GM12878 (cell line): ENCODE results near the gene DGKQ. TPM values are rescaled to one million over a fixed set of nuclear protein-coding genes. Genes with fewer than 3 reads are reported as not detected.
A peak's percentile ranks its signal among the peaks of the same experiment; 100 is the strongest.

Source experiments
- ATAC-seq: fragments of 200-7000 bp; cut with Tn5 transposase; 3 replicates; pipeline ENCODE4 v1.9.1; 2020; ENCODE audit warnings: mild to moderate bottlenecking, moderate library complexity
- BruUV-seq: library from RNA; stranded (reverse); fragments of 400-500 nt; replicated peaks from 2 replicates; lab custom pipeline; 2021; lab: Mats Ljungman, UMichigan
- CTCF ChIA-PET: fragments of 300-600 bp; sonication (Branson Sonifier 250); formaldehyde crosslinking; extraction: SDS; loops from one replicate; lab custom pipeline; 2021; ENCODE audit warnings: inconsistent platforms; lab: Yijun Ruan, JAX
- POLR2A ChIA-PET: fragments of 350-600 bp; formaldehyde crosslinking; extraction: SDS; loops from one replicate; lab custom pipeline; 2021; ENCODE audit warnings: inconsistent platforms; lab: Charles Lee
- RAD21 ChIA-PET: fragments of 300-600 bp; sonication (Branson Sonifier 250); formaldehyde crosslinking; loops from one replicate; lab custom pipeline; 2023; ENCODE audit warnings: antibody characterized with exemption; ENCODE audit not compliant: unreplicated experiment; lab: Charles Lee
- SMC1A ChIA-PET: fragments of 300-600 bp; sonication (Branson Sonifier 250); formaldehyde crosslinking; loops from one replicate; lab custom pipeline; 2023; ENCODE audit not compliant: unreplicated experiment, uncharacterized antibody; lab: Charles Lee
- DNase-seq: peaks from one replicate; pipeline ENCODE4 v3.0.0-alpha.2; 2011; ENCODE audit warnings: low read depth, low spot score
- FAIRE-seq: peaks from 3 replicates; lab custom pipeline; 2011; peaks lifted over from hg19 to GRCh38; lab: Jason Lieb, UNC
- H2AFZ ChIP-seq: 2 replicates; pipeline ENCODE4 v1.6.0; 2011; ENCODE audit warnings: low read depth, low read length, control low read depth; ENCODE audit not compliant: control insufficient read depth
- H3K27ac ChIP-seq: 2 replicates; pipeline ENCODE4 v1.5.1; 2011; ENCODE audit warnings: control low read depth; ENCODE audit not compliant: control insufficient read depth, insufficient read depth
- H3K27me3 ChIP-seq, 2 experiments: replicated peaks in 1 of 2; 2 replicates each; pipeline versions ENCODE4 v1.6.0 to v1.6.1; 2011; ENCODE audit warnings: low read length in 1 of 2; ENCODE audit not compliant: control insufficient read depth in 2 of 2, insufficient read depth in 2 of 2
- H3K36me3 ChIP-seq, 2 experiments: 2 replicates each; pipeline ENCODE4 v1.5.1; 2011; ENCODE audit warnings: low read length in 1 of 2; ENCODE audit not compliant: control insufficient read depth in 2 of 2, insufficient read depth in 2 of 2
- H3K4me1 ChIP-seq: 2 replicates; pipeline ENCODE4 v1.6.1; 2011; ENCODE audit warnings: mild to moderate bottlenecking, low read length, moderate library complexity, mixed read lengths; ENCODE audit not compliant: control insufficient read depth, insufficient read depth
- H3K4me2 ChIP-seq: 2 replicates; pipeline ENCODE4 v1.6.0; 2011; ENCODE audit warnings: control low read depth; ENCODE audit not compliant: control insufficient read depth, insufficient read depth
- H3K4me3 ChIP-seq: fragments of 200-600 bp; sonication (generic); 2 replicates; pipeline ENCODE4 v1.5.1; 2016
- H3K79me2 ChIP-seq: 2 replicates; pipeline ENCODE4 v1.6.0; 2011; ENCODE audit warnings: low read length; ENCODE audit not compliant: control insufficient read depth, insufficient read depth
- H3K9ac ChIP-seq: 2 replicates; pipeline ENCODE4 v1.8.0; 2011; ENCODE audit warnings: low read length, control low read depth, mixed read lengths; ENCODE audit not compliant: control insufficient read depth, insufficient read depth
- H3K9me3 ChIP-seq: replicated peaks from 3 replicates; pipeline ENCODE4 v1.5.1; 2011; ENCODE audit warnings: mild to moderate bottlenecking, low read length; ENCODE audit not compliant: control insufficient read depth, insufficient read depth
- H4K20me1 ChIP-seq: 2 replicates; pipeline ENCODE4 v1.6.0; 2011; ENCODE audit not compliant: control insufficient read depth, insufficient read depth
- IRF3 ChIP-seq: fragments of 450-650 bp; IDR thresholded peaks from 2 replicates; pipeline ENCODE4 v1.6.1; 2014; ENCODE audit warnings: mild to moderate bottlenecking
- LARP7 ChIP-seq: fragments of 450-650 bp; IDR thresholded peaks from 2 replicates; pipeline ENCODE4 v1.6.1; 2017; ENCODE audit warnings: mild to moderate bottlenecking
- MXI1 ChIP-seq: fragments of 150-350 bp; IDR thresholded peaks from 2 replicates; pipeline ENCODE4 v1.6.1; 2011; ENCODE audit warnings: low read depth, mild to moderate bottlenecking, inconsistent platforms, low read length, improper control_type of control experiment
- PKNOX1 ChIP-seq: fragments of 450-650 bp; IDR thresholded peaks from 2 replicates; pipeline ENCODE4 v1.6.1; 2016; ENCODE audit warnings: mild to moderate bottlenecking
- RELA ChIP-seq: fragments of 450-650 bp; IDR thresholded peaks from 2 replicates; pipeline ENCODE4 v1.8.0; 2014; ENCODE audit warnings: borderline replicate concordance; ENCODE audit not compliant: partially characterized antibody
- TCF3 ChIP-seq: IDR thresholded peaks from 2 replicates; pipeline ENCODE4 v1.6.1; 2012; ENCODE audit warnings: low read depth, mild to moderate bottlenecking, low read length, borderline replicate concordance; ENCODE audit not compliant: insufficient read depth
- WGBS: methylation state at CpG from one replicate; pipeline ENCODE4 v1.1.6; 2016; ENCODE audit warnings: low lambda C conversion rate; ENCODE audit not compliant: insufficient replicate concordance, insufficient coverage; ENCODE audit errors: missing lambda C conversion rate; 5-methylcytosine and 5-hydroxymethylcytosine counted together
- in situ Hi-C: fragments of 300-500 bp; cut with MboI; formaldehyde crosslinking; loops from 9 replicates; pipeline ENCODE4 v1.14.3; 2018; ENCODE audit warnings: mixed read lengths
- intact Hi-C: fragments of 100-400 bp; cut with micrococcal nuclease; formaldehyde crosslinking; loops from one replicate; pipeline ENCODE4 v1.14.2; 2022; ENCODE audit not compliant: unreplicated experiment
- polyA plus RNA-seq, 11 experiments: library from polyadenylated mRNA; depleted of rRNA in 4 of 11; unstranded in 6 of 11; stranded (reverse) in 5 of 11; fragments of >200 nt; fragmentation: Nextera tagmentation in 4 of 11; fragmentation: Illumina TruSeq in 1 of 11; extraction: Ambion mirVana in 4 of 11; extraction: Trizol in 1 of 11; gene quantifications; 1 replicate in 1 of 11; 2 replicates in 10 of 11; pipeline versions ENCODE4 v1.2.1 to v1.2.3, GENCODE V29; 2011 to 2016; ENCODE audit warnings: inconsistent platforms in 2 of 11, missing spikeins in 2 of 11, low read depth in 1 of 11
- total RNA-seq, 4 experiments: library from RNA; depleted of rRNA in 3 of 4; stranded (reverse); fragments of >200 nt in 3 of 4; fragmentation: Illumina TruSeq in 1 of 4; extraction: Trizol in 1 of 4; gene quantifications; 2 replicates each; pipeline versions ENCODE4 v1.2.1 to v1.2.3, GENCODE V29; 2013 to 2021
- TF ChIP-seq, protein P1 (sequence below): IDR thresholded peaks from 2 replicates; pipeline ENCODE4 v1.6.1; 2012; ENCODE audit warnings: low read depth, low read length, improper control_type of control experiment
- TF ChIP-seq, protein P2 (sequence below): fragments of 150-350 bp; IDR thresholded peaks from 2 replicates; pipeline ENCODE4 v1.6.1; 2014; ENCODE audit warnings: mild to moderate bottlenecking, low read depth, low read length

The DGKQ gene
- total and polyA plus RNA-seq, 10 of the 15 experiments (the other 5 are each of a cell fraction or from before 2014, with no cell fraction given) = 0.11 to 10.5 (median 1.4) TPM

DNA sequence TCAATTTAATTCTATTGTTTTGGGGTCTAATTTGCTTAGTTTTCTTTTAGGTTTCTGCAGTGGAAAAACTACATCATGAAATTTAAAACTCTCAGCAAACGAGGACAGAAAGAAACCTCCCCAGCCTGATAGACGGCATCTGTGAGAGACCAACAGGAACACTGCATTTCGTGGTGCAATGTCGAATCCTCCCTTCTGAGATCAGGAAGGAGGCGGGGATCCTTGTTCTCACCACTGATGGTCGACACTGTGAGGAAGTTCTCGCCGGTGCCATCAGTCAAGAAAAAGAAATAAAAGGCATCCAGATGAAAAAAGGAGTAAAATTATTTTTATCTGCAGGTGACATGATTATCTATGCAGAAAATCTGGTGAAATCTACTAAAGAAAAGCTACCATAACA is 57.8 kb downstream of the DGKQ start:
- Histone ChIP-seq H3K27ac (peak overlapping the region; percentile 32; the same call in 1 of the 2 replicates), H3K36me3 (peaks cover 10 to 19% of the 10 kb centered on the region in 2 experiments; a peak in 3 of 4 replicates), H3K4me3 (peak overlapping the region; percentile 49; the same call in 1 of the 2 replicates), H3K79me2 (peaks cover 54% of the 10 kb centered on the region), H3K9me3 (peaks cover 9% of the 10 kb centered on the region; the same call in 2 of the 3 replicates), H3K4me2 (peak overlapping the region; percentile 69), H4K20me1 (no peaks in the 10 kb centered on the region), H3K27me3 (no peaks in the 10 kb centered on the region), H3K4me1 (peaks cover 13% of the 10 kb centered on the region), H2AFZ (no peak overlapping the region), H3K9ac (no peak overlapping the region; the same call in 1 of the 2 replicates)
- FAIRE-seq (no peak), ATAC-seq (peak; percentile 70), DNase-seq (no peak)
- ChIA-PET RAD21 (no interaction called here), POLR2A (no interaction called here), CTCF (no interaction called here), SMC1A (no interaction called here)
- TF ChIP-seq MXI1 (no peak), TCF3 (no peak), RELA (no peak), PKNOX1 (no peak), IRF3 (no peak), LARP7 (no peak)
- TF ChIP-seq, protein P1, sequence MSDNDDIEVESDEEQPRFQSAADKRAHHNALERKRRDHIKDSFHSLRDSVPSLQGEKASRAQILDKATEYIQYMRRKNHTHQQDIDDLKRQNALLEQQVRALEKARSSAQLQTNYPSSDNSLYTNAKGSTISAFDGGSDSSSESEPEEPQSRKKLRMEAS = no peak
- TF ChIP-seq, protein P2, sequence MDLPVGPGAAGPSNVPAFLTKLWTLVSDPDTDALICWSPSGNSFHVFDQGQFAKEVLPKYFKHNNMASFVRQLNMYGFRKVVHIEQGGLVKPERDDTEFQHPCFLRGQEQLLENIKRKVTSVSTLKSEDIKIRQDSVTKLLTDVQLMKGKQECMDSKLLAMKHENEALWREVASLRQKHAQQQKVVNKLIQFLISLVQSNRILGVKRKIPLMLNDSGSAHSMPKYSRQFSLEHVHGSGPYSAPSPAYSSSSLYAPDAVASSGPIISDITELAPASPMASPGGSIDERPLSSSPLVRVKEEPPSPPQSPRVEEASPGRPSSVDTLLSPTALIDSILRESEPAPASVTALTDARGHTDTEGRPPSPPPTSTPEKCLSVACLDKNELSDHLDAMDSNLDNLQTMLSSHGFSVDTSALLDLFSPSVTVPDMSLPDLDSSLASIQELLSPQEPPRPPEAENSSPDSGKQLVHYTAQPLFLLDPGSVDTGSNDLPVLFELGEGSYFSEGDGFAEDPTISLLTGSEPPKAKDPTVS = no peak
- intact Hi-C loops (no loop called here), in situ Hi-C loops (no loop called here)
- no TSS peak for BruUV-seq
- WGBS = 34% methylated on average over 8 of the region's 8 CpGs
